OCI-M1 (cell line): Measurements from ENCODE around the gene LHX2.

Experiments used
- DNase-seq: peaks from one replicate; lab custom pipeline; 2025; lab: John Stamatoyannopoulos, UW

The LHX2 gene

GRCh38 chr9:124033348-124033747 is 21.8 kb downstream of the LHX2 start:
- DNase-seq = no peak

GRCh38 chr9:124033967-124034366 is 22.4 kb downstream of the LHX2 start:
- no peak for DNase-seq

- no peak for DNase-seq
Observed at GRCh38 chr9:124035001-124035650, 23.6 kb downstream of the LHX2 start.

GRCh38 chr9:124036578-124036977 is 25.0 kb downstream of the LHX2 start:
- DNase-seq = no peak

- peak; percentile 13 for DNase-seq
Observed at GRCh38 chr9:124037790-124038189, 26.2 kb downstream of the LHX2 start.

- no peak for DNase-seq
Observed at GRCh38 chr9:124038239-124038638, 26.7 kb downstream of the LHX2 start.

- no peak for DNase-seq
Observed at GRCh38 chr9:124038790-124039633, 27.4 kb downstream of the LHX2 start.

- no peak for DNase-seq
Observed at GRCh38 chr9:124040186-124040931, 28.8 kb downstream of the LHX2 start.

GRCh38 chr9:124040935-124041816 is 29.6 kb downstream of the LHX2 start:
- peak; percentile 48 for DNase-seq

GRCh38 chr9:124041817-124042116 is 30.2 kb downstream of the LHX2 start:
- DNase-seq = no peak

GRCh38 chr9:124042201-124042721 is 30.7 kb downstream of the LHX2 start:
- DNase-seq = no peak

- DNase-seq = no peak
Observed at GRCh38 chr9:124044448-124044847, 32.9 kb downstream of the LHX2 start.

GRCh38 chr9:124045076-124045829 is 33.7 kb downstream of the LHX2 start:
- DNase-seq = peak; percentile 40

GRCh38 chr9:124045830-124046177 is 34.2 kb downstream of the LHX2 start:
- no peak for DNase-seq

GRCh38 chr9:124046189-124046588 is 34.6 kb downstream of the LHX2 start:
- DNase-seq = no peak

- DNase-seq = no peak
Observed at GRCh38 chr9:124047251-124047672, 35.7 kb downstream of the LHX2 start.

- no peak for DNase-seq
Observed at GRCh38 chr9:124050955-124051354, 39.4 kb downstream of the LHX2 start.

- no peak for DNase-seq
Observed at GRCh38 chr9:124052401-124052800, 40.8 kb downstream of the LHX2 start.

GRCh38 chr9:124054582-124055227 is 43.1 kb downstream of the LHX2 start:
- peak; percentile 95 for DNase-seq

- DNase-seq = no peak
Observed at GRCh38 chr9:124060844-124061605, 49.5 kb downstream of the LHX2 start.
